ENCODE measurements around the gene ANXA8.
A peak's percentile ranks its signal among the peaks of the same experiment; 100 is the strongest.

Gene ANXA8

GRCh38 chr10:47445720-47446119 lies 38.2 kb downstream of the ANXA8 start:
- DNase-seq, result no peak

GRCh38 chr10:47444047-47444446 lies 39.9 kb downstream of the ANXA8 start:
- DNase-seq, result no peak

DNA sequence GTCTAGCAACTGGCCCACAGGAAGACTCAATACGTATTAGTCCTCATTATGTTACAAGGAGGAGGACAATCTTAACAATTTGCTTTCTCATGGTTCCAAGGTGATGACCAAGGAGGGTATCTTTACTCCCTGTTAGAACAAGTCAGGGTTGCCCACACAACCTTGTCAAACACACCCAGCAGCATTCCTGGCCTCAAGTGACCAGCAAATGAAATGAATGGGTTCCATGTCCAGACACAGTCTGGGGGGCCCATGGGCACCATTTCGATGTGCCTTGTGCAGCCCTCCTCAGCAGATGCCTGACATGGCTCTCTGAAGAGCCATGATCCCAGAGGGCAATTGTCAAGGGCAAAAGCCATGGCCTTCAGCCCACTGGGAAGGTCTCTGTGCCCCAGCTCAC lies 40.8 kb downstream of the ANXA8 start:
- DNase-seq, result no peak

DNA sequence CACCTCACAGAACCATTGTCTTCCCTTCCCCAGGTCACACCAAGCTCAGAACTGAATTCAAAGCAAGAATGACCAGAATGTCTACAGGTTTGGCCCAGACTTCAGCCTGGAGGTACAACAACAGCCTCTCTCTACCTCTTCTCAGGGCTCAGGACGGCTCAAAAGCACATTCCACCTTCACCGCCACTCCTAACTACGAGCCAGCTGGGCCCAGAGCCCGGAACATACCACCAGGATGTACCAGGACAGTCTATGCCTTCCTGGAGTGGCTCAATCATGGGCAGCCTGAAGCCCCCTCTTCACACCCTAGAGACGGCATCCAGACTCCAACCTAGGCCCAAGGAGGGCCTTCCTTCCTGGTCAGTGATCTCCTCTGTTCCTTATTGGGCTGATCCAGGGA lies 41.6 kb downstream of the ANXA8 start:
- no peak for DNase-seq

DNA sequence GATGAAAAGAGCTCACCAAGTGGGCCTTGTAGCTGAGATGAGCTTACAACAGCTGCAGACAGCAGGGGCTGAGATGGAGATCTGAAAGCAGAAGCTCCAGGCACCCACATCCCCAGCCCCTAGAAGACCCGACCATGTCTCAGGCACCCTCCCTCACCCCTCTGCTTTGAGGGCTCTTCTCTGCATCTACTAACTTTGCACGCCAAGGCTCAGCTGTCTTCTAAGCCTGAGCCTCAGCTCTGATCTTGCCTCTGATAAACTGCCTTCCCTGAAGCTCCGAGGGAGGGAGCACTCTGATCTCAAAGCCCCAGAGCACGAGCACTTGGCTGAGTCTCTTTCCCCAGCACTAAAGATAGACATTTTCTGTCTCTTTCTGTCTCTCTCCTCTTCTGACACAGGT lies 42.0 kb downstream of the ANXA8 start:
- DNase-seq, result no peak

DNA sequence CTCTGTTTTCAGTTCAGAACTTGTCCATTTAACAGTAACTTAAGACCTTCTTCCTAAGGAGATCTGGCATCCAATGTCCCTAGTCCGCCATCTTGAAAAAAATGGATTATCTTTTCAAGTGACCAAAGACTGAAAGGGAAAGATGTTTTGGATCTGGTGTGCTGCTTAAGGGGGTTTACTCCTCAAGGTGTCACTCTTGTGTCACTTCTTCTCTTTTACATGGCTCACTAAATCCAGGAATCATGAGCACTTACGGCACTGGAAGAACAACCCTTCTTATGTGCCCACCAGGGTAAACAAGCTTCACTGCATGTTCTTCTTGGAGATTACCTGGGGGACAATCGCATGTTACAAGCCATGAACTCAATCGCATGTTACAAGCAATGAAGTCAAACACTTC lies 43.7 kb downstream of the ANXA8 start:
- DNase-seq, result no peak

GRCh38 chr10:47438857-47439474 lies 44.9 kb downstream of the ANXA8 start:
- no peak for DNase-seq

DNA sequence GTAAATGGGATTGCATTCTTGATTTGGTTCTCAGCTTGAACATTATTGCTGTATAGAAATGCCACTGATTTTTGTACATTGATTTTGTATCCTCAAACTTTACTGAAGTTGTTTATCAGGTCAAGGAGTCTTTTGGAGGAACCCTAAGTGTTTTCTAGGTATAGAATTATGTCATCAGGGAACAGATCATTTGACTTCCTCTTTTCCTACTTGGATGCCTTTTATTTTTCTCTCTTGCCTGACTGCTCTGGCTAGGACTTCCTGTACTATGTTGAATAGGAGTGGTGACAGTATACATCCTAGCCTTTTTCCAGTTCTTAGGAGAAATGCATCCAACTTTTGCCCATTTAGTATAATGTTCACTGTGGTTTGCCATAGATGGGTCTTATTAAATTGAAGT lies 48.8 kb downstream of the ANXA8 start:
- DNase-seq, result no peak

DNA sequence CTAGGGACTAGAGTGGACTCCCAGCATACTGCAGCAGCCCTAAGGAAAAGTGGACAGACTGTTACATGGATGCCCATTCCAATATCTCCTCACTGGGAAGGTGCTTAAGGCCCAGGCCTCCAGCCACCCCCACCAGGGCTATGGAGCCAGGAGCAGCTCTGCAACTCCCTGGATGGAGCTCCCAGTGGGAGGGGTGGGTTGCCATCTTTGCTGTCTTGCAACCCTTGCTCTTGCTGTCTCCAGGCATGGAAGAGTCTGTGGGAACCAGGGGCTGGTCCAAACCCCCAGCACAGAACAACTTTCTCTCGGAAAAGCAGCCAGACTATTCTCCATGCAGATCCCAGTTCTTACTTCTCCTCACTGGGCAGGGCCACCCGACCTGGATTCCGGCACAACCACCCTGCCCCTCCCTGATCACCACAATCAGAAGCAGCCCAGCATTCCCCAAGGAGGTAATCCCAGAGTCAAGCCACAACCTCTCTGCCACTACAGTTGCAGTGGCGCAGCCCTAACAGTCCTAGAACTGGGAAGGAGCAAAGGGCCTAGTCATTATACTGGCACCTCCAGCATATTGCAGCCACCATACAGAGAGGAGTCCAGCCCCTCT lies 58.0 kb downstream of the ANXA8 start:
- DNase-seq, result peak in 1 of 2 experiments; percentile 7

GRCh38 chr10:47424231-47424630 lies 59.7 kb downstream of the ANXA8 start:
- DNase-seq, result peak in 1 of 2 experiments; percentile 10

DNA sequence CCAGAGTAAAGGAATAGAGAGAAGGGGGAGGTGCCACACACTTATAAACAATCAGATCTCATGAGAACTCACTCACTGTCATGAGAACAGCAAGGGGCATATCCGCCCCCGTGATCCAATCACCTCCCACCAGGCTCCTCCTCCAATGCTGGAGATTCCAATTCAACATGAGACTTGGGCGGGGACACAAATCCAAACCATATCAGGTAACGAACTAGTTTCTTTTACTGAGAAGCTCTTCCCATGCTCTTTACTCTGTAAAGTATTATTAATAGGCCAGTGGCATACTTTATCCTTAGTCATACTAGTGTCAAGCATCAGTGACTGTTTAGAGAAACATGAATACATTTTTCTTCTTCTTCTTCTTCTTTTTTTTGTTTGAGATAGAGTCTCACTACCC lies 60.4 kb downstream of the ANXA8 start:
- DNase-seq, result no peak

GRCh38 chr10:47421057-47421952 lies 62.6 kb downstream of the ANXA8 start:
- no peak for DNase-seq

DNA sequence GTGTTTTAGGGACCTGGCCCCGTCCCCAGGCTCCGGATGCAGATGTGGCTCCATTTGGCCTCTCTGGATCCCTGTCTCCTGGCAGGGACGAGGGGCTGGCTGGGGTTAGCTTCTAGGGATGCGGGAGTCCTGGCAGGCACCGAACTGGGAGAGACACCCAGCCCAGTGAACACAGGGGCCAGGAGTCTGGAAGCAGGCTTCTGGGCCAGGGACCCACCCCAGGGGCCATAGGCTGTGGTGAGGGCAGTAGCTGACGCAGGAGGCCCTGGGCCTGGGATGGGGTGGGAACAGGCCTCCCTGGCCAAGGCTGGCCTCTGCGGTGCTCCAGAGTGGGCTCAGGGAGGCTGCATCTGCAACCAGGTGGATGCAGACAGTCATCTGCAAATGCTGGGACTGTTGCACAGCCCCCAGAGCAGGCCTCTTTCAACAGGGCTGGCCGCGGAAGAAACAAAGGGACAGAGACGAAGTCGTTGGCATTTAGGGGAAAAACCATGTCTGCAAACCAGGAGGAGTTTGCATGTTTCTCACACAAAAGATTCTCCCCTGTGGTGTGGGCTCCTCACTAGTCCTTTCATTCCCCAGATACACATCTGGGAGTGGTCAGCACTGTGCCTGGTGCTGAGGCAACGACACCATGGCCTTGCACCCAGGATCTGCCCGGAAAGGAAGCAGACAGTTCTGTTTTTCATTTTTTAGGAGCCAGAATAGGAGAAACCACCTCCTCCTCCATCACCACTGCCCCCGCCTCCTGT lies 63.4 kb downstream of the ANXA8 start:
- DNase-seq, result no peak

- DNase-seq, result no peak
Measured at GRCh38 chr10:47419421-47419820, 64.5 kb downstream of the ANXA8 start.

DNA sequence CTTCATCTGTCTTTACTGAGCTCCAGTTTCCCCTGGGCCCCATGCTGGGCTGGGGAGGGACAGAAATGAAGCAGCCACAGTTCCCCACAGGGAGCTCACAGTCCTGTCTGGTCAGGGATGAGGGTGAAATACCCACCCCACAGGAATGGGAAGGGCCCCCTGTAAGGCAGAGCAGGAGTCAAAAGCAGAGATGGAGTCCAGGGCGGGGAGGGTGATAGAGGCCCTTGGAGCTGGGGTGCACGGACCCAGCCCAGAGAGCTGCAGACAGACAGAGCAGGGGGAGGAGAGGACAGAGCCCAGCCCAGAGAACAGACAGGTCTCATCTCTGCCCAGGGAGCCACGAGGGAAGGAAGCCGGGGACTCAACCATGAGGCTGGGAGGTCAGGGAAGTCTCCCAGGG lies 64.9 kb downstream of the ANXA8 start:
- peak in 1 of 2 experiments; percentile 7 for DNase-seq

GRCh38 chr10:47418321-47418720 lies 65.6 kb downstream of the ANXA8 start:
- DNase-seq, result peak in 1 of 2 experiments; percentile 10
